Endothelial cell of umbilical vein (primary cell): ENCODE results near the gene CIPC. TPM values are rescaled to one million over a fixed set of nuclear protein-coding genes. Genes with fewer than 3 reads are reported as not detected.

Experiments
- BruUV-seq: library from RNA; stranded (reverse); fragments of 400-500 nt; replicated peaks from 2 replicates; lab custom pipeline; 2021; lab: Mats Ljungman, UMichigan
- CTCF ChIA-PET: fragments of 300-600, 350-600 bp; sonication (Branson Sonifier 250); formaldehyde crosslinking; loops from one replicate; lab custom pipeline; 2021; ENCODE audit warnings: antibody characterized with exemption, inconsistent platforms; lab: Charles Lee
- POLR2A ChIA-PET: fragments of 300-600, 350-600 bp; sonication (Branson Sonifier 250); formaldehyde crosslinking; loops from one replicate; lab custom pipeline; 2021; ENCODE audit warnings: antibody characterized with exemption, inconsistent platforms; lab: Charles Lee
- DNase-seq: peaks from one replicate; pipeline ENCODE4 v3.0.0-alpha.2; 2011; ENCODE audit warnings: low read depth, low spot score
- FAIRE-seq: peaks from 2 replicates; lab custom pipeline; 2011; peaks lifted over from hg19 to GRCh38; lab: Jason Lieb, UNC
- H2AFZ ChIP-seq: 2 replicates; pipeline ENCODE4 v1.6.0; 2012; ENCODE audit warnings: low read depth, low read length, control low read depth, inconsistent platforms
- H3K27ac ChIP-seq: 2 replicates; pipeline ENCODE4 v1.5.1; 2011; ENCODE audit warnings: low read depth, mild to moderate bottlenecking, control low read depth, low read length, moderate library complexity; ENCODE audit not compliant: insufficient read depth
- H3K27me3 ChIP-seq, 2 experiments: 2 replicates each; pipeline versions ENCODE4 v1.6.0 to v1.6.1; 2011; ENCODE audit warnings: low read length in 2 of 2, mixed read lengths in 1 of 2; ENCODE audit not compliant: control insufficient read depth in 2 of 2, insufficient read depth in 2 of 2
- H3K36me3 ChIP-seq, 2 experiments: 2 replicates in 1 of 2; 3 replicates in 1 of 2; pipeline ENCODE4 v1.5.1; 2011; ENCODE audit warnings: low read length in 2 of 2, mild to moderate bottlenecking in 1 of 2, moderate library complexity in 1 of 2; ENCODE audit not compliant: control insufficient read depth in 2 of 2, insufficient read depth in 2 of 2; ENCODE audit errors: extremely low read depth in 1 of 2
- H3K4me1 ChIP-seq: 3 replicates; pipeline ENCODE4 v1.5.1; 2011; ENCODE audit warnings: mild to moderate bottlenecking, low read length; ENCODE audit not compliant: control insufficient read depth, insufficient read depth; ENCODE audit errors: extremely low read depth
- H3K4me2 ChIP-seq: 2 replicates; pipeline ENCODE4 v1.6.1; 2011; ENCODE audit warnings: low read length, control low read depth, mixed read lengths; ENCODE audit not compliant: insufficient read depth
- H3K4me3 ChIP-seq, 3 experiments: fragments of 200-600 bp in 1 of 3; sonication (generic), shearing (Covaris generic) in 1 of 3; replicated peaks in 1 of 3; 2 replicates each; pipeline ENCODE4 v1.5.1; 2011 to 2016; ENCODE audit warnings: control low read depth in 3 of 3, low read length in 3 of 3, mild to moderate bottlenecking in 2 of 3, inconsistent platforms in 1 of 3, low read depth in 1 of 3, moderate library complexity in 1 of 3; ENCODE audit not compliant: insufficient read depth in 1 of 3
- H3K79me2 ChIP-seq: 2 replicates; pipeline ENCODE4 v1.6.0; 2012; ENCODE audit warnings: low read length, inconsistent platforms; ENCODE audit not compliant: control insufficient read depth, insufficient read depth
- H3K9ac ChIP-seq: replicated peaks from 2 replicates; pipeline ENCODE3; 2011; ENCODE audit warnings: low read length, control low read depth; ENCODE audit not compliant: insufficient read depth; ENCODE audit errors: extremely low read depth
- H3K9me1 ChIP-seq: replicated peaks from 3 replicates; pipeline ENCODE4 v1.6.0; 2011; ENCODE audit warnings: mild to moderate bottlenecking, low read length; ENCODE audit not compliant: control insufficient read depth, insufficient read depth; ENCODE audit errors: extremely low read depth
- H3K9me3 ChIP-seq: replicated peaks from 2 replicates; pipeline ENCODE4 v1.5.1; 2012; ENCODE audit warnings: low read length, inconsistent platforms; ENCODE audit not compliant: control insufficient read depth, insufficient read depth
- H4K20me1 ChIP-seq: replicated peaks from 2 replicates; pipeline ENCODE3; 2011; ENCODE audit warnings: mild to moderate bottlenecking, low read length; ENCODE audit not compliant: control insufficient read depth, insufficient read depth; ENCODE audit errors: extremely low read depth
- EZH2 ChIP-seq: IDR thresholded peaks from 2 replicates; pipeline ENCODE4 v1.6.1; 2012; ENCODE audit warnings: borderline replicate concordance, low read depth, mild to moderate bottlenecking, moderate library complexity, low read length, inconsistent platforms; ENCODE audit not compliant: severe bottlenecking
- FOS ChIP-seq: IDR thresholded peaks from 2 replicates; pipeline ENCODE4 v1.6.1; 2011; ENCODE audit warnings: mild to moderate bottlenecking, low read length, moderate library complexity, borderline replicate concordance; ENCODE audit not compliant: insufficient read depth
- GATA2 ChIP-seq: IDR thresholded peaks from 2 replicates; pipeline ENCODE4 v1.7.0; 2011; ENCODE audit warnings: low read depth, mild to moderate bottlenecking, moderate library complexity, mixed read lengths, low read length; ENCODE audit not compliant: insufficient read length, insufficient read depth
- JUN ChIP-seq: IDR thresholded peaks from 2 replicates; pipeline ENCODE4 v1.6.1; 2011; ENCODE audit warnings: borderline replicate concordance, low read depth; ENCODE audit not compliant: insufficient read length, insufficient read depth
- MYC ChIP-seq: IDR thresholded peaks from one replicate; pipeline ENCODE4 v1.6.1; 2011; ENCODE audit warnings: mild to moderate bottlenecking, low read depth, low read length
- POLR2A ChIP-seq: IDR thresholded peaks from 2 replicates; pipeline ENCODE4 v1.6.1; 2012; ENCODE audit warnings: low read depth, mild to moderate bottlenecking, control low read depth, low read length
- POLR2AphosphoS5 ChIP-seq: IDR thresholded peaks from 2 replicates; pipeline ENCODE4 v1.6.1; 2012; ENCODE audit warnings: low read depth, mild to moderate bottlenecking, control low read depth, low read length, moderate library complexity; ENCODE audit not compliant: insufficient read depth
- dilution Hi-C: fragments of 300-500 bp; cut with MboI; formaldehyde crosslinking; loops from one replicate; pipeline ENCODE4 v1.15.0; 2019; ENCODE audit warnings: low sequenced_read_pairs; ENCODE audit not compliant: extremely low pct_ligation_motif_present
- intact Hi-C: fragments of 100-400 bp; cut with micrococcal nuclease; formaldehyde crosslinking; loops from one replicate; pipeline ENCODE4 v1.10.0; 2022
- polyA plus RNA-seq, 4 experiments: library from polyadenylated mRNA; depleted of rRNA in 3 of 4; stranded (reverse) in 3 of 4; unstranded in 1 of 4; fragments of >200 nt; gene quantifications; 2 replicates each; pipeline versions ENCODE4 v1.2.1 to v1.2.3, GENCODE V29; 2011 to 2012; ENCODE audit warnings: missing spikeins in 1 of 4
- total RNA-seq: library from RNA; stranded (reverse); gene quantifications from 2 replicates; pipeline ENCODE4 v1.2.3, GENCODE V29; 2021
- TF ChIP-seq, protein P1 (sequence below): IDR thresholded peaks from 2 replicates; pipeline ENCODE4 v1.6.1; 2011; ENCODE audit not compliant: insufficient read depth, insufficient read length
- TF ChIP-seq, protein P2 (sequence below), 2 donors: IDR thresholded peaks; 1 replicate in 1 of 2; 2 replicates in 1 of 2; pipeline ENCODE4 v1.5.1; 2011; ENCODE audit warnings: low read length in 2 of 2, mild to moderate bottlenecking in 2 of 2, moderate library complexity in 2 of 2, control low read depth in 1 of 2, inconsistent platforms in 1 of 2, low read depth in 1 of 2; ENCODE audit not compliant: insufficient read depth in 1 of 2; ENCODE audit errors: extremely low read depth in 1 of 2

The CIPC gene
- total and polyA plus RNA-seq, 2 donors (not counting 3 experiments of a cell fraction or from before 2014, with no cell fraction given): 8.8 to 17.4 TPM

DNA sequence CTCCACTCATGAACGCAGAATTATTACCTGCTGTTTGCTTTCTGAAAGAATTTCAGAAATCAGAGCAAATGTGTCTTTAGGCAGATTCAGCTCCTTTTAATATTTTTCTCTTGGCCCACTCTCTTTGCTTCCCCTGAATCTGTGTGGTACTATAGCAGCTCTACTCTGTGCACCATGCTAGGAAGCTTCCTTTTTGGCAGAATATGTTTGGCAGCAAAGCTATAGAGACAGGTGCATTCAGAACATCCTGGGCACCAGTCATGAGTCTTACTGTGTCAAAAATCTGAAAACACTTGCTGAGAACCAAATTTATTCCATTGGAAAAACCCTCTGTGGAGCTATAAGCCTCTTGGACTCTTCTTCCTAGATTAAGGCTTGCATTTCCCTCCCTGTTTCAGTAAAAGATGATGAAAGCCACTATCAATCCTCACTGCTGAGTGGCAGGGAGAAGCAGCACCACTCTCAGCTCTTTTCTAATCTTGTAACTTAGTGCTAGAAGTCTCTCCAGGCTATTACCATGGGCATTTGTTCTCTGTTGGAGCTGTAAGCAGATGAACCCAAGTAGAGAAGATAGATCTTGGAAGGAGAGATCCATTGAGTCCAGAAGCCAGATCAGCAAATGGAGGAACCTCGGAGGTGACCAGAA lies 18.2 kb downstream of the CIPC start:
- Histone ChIP-seq H3K4me3 (no peak overlapping the region), H3K27me3 (no peaks in the 10 kb centered on the region), H3K79me2 (no peaks in the 10 kb centered on the region), H3K4me1 (peaks cover 5% of the 10 kb centered on the region), H3K36me3 (peaks cover 14 to 15% of the 10 kb centered on the region in 2 experiments), H3K4me2 (no peak overlapping the region), H2AFZ (no peak overlapping the region), H3K9ac (no peak overlapping the region), H3K9me3 (no peaks in the 10 kb centered on the region), H3K9me1 (no peaks in the 10 kb centered on the region), H4K20me1 (no peaks in the 10 kb centered on the region), H3K27ac (no peak overlapping the region)
- TF ChIP-seq GATA2 (no peak), MYC (no peak)
- intact Hi-C loops (no loop called here), dilution Hi-C loops (no loop called here)
- BruUV-seq: no TSS peak
- CTCF ChIA-PET: interaction anchor here (1.4 to 2.4 kb wide), 5 partner anchors 8 to 47 kb away, joined by 3 to 10 read pairs (median 6); no protein-coding TSS in a partner anchor
- POLR2A ChIA-PET: no interaction called here
- DNase-seq (no peak), FAIRE-seq (no peak)

DNA sequence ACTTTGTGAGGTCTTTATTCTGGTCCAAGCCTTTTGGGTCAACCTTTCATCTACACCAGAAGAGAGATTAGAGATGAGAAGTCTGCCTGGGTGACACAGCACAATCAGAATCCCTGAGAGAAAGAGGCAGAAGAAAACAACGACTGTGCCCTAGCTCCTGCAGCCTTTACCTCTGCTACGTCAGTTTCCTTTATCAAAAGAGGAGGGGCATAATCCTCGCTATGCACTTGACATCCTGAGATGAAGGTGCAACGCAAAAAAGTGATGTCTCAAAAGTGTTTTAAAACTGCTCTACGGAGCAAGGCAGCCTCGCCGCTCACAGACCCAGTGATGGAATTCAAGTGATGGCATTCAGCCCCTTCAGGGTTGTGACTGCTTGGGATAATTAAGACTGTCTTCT lies 21.8 kb downstream of the CIPC start:
- Histone ChIP-seq H4K20me1 (no peaks in the 10 kb centered on the region), H3K4me1 (peaks cover 3% of the 10 kb centered on the region), H3K79me2 (no peaks in the 10 kb centered on the region), H3K27ac (no peak overlapping the region), H3K9ac (no peak overlapping the region), H3K27me3 (no peaks in the 10 kb centered on the region), H2AFZ (no peak overlapping the region), H3K4me3 (no peak overlapping the region), H3K9me3 (no peaks in the 10 kb centered on the region), H3K4me2 (no peak overlapping the region), H3K9me1 (no peaks in the 10 kb centered on the region), H3K36me3 (peaks cover 0 to 3% of the 10 kb centered on the region in 2 experiments)
- TF ChIP-seq MYC (no peak), FOS (no peak), JUN (no peak), GATA2 (no peak), EZH2 (no peak), POLR2A (no peak), POLR2AphosphoS5 (no peak)
- TF ChIP-seq, protein P1, sequence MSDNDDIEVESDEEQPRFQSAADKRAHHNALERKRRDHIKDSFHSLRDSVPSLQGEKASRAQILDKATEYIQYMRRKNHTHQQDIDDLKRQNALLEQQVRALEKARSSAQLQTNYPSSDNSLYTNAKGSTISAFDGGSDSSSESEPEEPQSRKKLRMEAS: no peak
- TF ChIP-seq, protein P2, sequence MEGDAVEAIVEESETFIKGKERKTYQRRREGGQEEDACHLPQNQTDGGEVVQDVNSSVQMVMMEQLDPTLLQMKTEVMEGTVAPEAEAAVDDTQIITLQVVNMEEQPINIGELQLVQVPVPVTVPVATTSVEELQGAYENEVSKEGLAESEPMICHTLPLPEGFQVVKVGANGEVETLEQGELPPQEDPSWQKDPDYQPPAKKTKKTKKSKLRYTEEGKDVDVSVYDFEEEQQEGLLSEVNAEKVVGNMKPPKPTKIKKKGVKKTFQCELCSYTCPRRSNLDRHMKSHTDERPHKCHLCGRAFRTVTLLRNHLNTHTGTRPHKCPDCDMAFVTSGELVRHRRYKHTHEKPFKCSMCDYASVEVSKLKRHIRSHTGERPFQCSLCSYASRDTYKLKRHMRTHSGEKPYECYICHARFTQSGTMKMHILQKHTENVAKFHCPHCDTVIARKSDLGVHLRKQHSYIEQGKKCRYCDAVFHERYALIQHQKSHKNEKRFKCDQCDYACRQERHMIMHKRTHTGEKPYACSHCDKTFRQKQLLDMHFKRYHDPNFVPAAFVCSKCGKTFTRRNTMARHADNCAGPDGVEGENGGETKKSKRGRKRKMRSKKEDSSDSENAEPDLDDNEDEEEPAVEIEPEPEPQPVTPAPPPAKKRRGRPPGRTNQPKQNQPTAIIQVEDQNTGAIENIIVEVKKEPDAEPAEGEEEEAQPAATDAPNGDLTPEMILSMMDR (IDR thresholded peaks at IDR 0.05; ENCODE audit: extremely low read depth in 1 of 2, insufficient read depth in 1 of 2, low read depth in 1 of 2, low read length in 2 of 2): no peak
- BruUV-seq: no TSS peak
- ChIA-PET CTCF (interaction anchor here (1.4 kb wide), 1 partner anchor 247 kb away, joined by 3 read pairs; no protein-coding TSS in a partner anchor), POLR2A (no interaction called here)
- FAIRE-seq: no peak
- no peak for DNase-seq
- dilution Hi-C loops: no loop called here
- intact Hi-C loops: no loop called here
